Omental fat pad (tissue), 4 donors: ENCODE data around the gene USH1C. TPM values are rescaled to one million over a fixed set of nuclear protein-coding genes. Genes with fewer than 3 reads are reported as not detected.

Experiments
- ATAC-seq: fragments of 150-250 bp; one replicate; pipeline ENCODE4 v1.9.1; 2016; ENCODE audit warnings: mild to moderate bottlenecking, moderate library complexity; ENCODE audit not compliant: low FRiP score
- DNase-seq: peaks from one replicate; pipeline ENCODE4 v3.0.0-alpha.2; 2019; ENCODE audit warnings: low spot score
- total RNA-seq, 4 donors: library from RNA; depleted of rRNA; stranded (reverse); fragments of >200 nt; gene quantifications; one replicate each; pipeline ENCODE4 v1.1.0, GENCODE V29; 2016
- TF ChIP-seq, protein P1 (sequence below), 3 donors: fragments of 450-650 bp; IDR thresholded peaks; one replicate each; pipeline ENCODE4 v1.5.1; 2016 to 2017; ENCODE audit warnings: antibody characterized with exemption in 3 of 3, mild to moderate bottlenecking in 3 of 3, moderate library complexity in 2 of 3

The USH1C gene
- total RNA-seq, 4 donors from 2014 or later, result 0.19 TPM; not detected in 3

DNA sequence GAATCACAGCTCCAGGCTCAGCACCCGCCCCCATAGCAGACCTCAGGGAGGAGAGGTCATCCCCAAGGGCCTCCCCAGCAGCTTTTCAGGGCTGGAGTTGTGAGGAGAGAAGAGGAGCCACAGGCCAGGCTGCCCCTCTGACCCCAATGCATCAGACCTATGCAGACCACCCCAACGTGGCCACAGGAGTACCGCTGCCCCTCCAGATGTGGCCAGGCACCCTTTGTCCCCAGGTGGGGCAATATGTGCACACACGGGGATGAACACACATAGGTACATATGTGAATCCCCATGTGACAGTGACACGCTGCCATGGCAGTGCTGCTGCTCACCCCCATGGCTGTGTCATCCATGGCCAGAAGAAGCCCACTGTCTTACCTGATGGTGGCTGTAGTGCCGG is 10.9 kb downstream of the USH1C start:
- DNase-seq, result no peak
- TF ChIP-seq, protein P1, sequence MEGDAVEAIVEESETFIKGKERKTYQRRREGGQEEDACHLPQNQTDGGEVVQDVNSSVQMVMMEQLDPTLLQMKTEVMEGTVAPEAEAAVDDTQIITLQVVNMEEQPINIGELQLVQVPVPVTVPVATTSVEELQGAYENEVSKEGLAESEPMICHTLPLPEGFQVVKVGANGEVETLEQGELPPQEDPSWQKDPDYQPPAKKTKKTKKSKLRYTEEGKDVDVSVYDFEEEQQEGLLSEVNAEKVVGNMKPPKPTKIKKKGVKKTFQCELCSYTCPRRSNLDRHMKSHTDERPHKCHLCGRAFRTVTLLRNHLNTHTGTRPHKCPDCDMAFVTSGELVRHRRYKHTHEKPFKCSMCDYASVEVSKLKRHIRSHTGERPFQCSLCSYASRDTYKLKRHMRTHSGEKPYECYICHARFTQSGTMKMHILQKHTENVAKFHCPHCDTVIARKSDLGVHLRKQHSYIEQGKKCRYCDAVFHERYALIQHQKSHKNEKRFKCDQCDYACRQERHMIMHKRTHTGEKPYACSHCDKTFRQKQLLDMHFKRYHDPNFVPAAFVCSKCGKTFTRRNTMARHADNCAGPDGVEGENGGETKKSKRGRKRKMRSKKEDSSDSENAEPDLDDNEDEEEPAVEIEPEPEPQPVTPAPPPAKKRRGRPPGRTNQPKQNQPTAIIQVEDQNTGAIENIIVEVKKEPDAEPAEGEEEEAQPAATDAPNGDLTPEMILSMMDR (IDR thresholded peaks at IDR 0.05), result no peak
- no peak for ATAC-seq

DNA sequence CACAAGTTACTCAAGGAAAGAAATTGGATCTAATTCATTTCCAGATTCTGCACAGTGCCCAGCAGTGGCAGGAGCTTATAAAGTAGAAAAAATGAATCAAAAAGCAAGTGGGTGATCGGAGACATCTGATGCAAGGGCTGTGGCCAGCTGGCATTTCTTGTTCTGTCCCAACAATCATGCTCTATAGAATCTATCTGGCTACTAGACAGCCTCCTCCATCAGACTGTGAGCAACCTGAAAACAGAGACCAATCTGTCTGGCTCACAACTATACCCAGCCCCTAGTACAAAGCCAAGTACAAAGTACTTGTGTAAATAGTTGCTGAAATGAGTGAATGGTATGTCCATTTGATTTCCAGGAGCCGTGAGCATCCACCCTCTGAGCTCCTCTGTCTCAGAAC is 11.4 kb downstream of the USH1C start:
- TF ChIP-seq, protein P1 (IDR thresholded peaks at IDR 0.05), result no peak
- ATAC-seq, result no peak
- no peak for DNase-seq

DNA sequence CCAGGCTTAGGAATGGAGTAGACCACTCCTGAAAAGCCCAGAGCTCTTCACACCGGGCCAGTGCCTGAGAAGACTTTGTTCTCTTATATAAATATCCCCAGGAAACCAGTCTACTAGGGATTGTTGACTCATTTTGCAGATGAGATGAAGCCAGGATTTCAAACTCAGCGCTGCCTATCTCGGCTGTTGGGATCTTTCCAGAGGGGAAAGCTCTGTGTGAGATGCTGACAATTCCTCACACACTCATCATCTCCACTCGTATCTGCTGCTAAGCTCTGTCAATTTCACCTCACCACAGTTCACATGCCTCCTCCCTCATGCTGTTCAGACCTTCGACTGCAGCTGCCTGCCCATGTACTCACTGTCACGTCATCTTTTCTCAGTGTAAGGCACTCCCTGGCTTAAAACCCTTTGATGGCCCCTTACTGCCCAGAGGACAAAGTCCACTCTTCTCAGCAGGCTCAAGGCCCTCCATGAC is 12.5 kb downstream of the USH1C start:
- ATAC-seq (peak; percentile 49), DNase-seq (no peak)
- TF ChIP-seq, protein P1 (IDR thresholded peaks at IDR 0.05), result no peak

DNA sequence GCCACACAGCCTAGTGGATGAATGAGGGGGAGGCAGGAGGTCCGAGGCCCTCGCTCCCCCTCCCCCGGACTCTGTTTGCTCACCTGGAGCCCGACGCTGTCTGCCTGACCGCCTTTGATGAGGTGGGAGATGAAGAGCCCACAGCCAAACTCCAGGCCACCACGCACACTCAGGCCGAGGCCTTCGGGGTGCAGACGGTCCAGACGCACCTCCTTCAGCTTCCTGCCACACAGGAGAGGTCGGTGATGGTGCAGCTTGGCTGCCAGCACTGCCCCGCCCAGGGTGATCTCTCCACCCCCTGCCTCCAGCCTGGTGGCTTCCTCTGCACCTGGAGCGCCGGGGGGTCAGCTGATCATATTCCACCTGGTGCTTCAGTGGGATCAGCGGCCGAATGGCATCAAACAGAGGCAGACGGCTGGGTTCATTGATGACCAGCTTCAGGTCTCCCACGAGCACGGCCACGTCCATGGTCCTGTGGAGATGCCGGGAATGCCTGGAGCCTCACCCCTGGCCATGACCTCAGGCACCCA is 13.1 kb downstream of the USH1C start:
- ATAC-seq (no peak), DNase-seq (no peak)
- TF ChIP-seq, protein P1 (IDR thresholded peaks at IDR 0.05), result no peak

DNA sequence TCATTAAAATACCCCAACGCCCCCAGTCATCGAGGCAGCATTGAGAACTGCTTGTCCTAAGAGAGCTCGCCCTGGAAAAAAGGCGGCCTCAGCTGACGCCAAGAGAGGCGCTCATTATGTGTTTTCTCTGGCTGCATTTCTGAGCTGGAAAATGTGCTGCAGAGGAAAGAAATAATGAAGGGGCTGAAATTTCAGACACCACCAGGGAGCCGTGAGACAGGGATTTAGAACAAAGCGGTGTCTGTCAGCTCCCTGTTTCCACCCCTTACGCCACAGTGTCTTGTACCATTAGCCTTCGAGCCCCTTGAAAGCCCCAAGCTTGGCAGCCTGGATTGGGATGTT is 14.4 kb downstream of the USH1C start:
- no peak for ATAC-seq
- TF ChIP-seq, protein P1 (IDR thresholded peaks at IDR 0.05), result no peak
- DNase-seq, result no peak

DNA sequence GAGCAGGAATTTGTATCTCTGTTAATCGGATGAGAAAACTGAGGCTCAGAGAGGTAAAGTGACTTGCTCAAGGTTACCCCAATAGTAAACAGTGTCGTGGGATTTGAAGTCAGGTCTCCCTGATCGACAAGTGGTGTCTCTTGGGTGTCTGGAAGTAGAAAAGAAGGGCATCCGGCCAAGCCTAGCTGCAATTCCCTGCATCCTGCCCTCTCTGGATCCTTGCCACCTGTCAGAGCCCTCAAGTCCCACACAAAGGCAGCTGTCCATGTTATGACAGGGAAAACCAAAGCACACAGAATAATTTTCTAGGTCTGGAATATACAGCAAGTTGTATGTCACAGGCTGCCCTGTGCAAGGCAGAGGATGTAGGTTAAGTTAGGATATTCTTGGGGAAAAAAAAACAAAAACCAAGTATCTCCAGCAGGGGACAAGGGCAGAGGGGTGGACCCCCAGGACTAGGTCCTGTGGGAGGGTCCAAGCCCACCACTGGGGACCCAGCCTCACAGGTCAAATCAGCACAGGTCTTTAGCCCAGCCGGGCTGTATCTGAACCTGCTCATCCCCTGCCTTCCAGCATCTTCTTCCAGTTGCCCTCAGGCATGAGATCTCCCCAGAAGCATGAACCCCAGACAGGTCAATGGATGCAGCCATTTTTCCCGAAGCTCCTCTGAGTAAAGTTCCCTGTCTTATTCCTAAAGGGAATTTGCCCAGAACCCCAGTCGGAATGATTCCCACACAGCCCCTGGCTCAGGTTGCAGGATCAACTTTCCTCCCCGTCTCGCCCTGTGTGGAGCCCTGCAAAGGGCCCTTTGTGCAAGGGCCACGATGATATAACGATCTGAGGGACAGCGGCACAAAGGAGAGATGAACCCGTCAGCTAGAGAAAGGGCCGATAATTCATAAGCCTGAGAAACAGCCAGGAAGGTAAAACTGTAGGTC is 15.0 kb downstream of the USH1C start:
- TF ChIP-seq, protein P1 (IDR thresholded peaks at IDR 0.05), result no peak
- ATAC-seq, result no peak
- no peak for DNase-seq
